ENCODE data around the gene DCN.

DNA sequence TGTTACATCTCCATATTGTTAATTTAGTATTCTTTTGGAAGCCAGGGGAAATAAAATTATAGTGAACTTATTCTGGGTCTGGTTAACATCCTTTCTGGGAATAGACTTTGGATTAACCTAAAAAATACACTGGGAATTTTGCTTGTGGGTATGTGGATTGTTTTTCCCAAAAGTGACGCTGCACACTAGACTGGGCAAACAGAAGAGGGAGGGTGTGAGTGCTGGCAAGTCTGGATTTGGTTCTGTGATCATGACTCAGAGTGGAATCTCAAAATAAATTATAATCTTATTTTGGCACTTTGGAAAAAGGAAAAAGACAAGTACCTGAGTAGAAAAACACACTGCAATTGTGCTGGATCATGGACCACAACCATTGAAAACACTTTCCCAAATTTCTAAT is 56.1 kb downstream of the DCN start:
- TF ChIP-seq, protein P1, sequence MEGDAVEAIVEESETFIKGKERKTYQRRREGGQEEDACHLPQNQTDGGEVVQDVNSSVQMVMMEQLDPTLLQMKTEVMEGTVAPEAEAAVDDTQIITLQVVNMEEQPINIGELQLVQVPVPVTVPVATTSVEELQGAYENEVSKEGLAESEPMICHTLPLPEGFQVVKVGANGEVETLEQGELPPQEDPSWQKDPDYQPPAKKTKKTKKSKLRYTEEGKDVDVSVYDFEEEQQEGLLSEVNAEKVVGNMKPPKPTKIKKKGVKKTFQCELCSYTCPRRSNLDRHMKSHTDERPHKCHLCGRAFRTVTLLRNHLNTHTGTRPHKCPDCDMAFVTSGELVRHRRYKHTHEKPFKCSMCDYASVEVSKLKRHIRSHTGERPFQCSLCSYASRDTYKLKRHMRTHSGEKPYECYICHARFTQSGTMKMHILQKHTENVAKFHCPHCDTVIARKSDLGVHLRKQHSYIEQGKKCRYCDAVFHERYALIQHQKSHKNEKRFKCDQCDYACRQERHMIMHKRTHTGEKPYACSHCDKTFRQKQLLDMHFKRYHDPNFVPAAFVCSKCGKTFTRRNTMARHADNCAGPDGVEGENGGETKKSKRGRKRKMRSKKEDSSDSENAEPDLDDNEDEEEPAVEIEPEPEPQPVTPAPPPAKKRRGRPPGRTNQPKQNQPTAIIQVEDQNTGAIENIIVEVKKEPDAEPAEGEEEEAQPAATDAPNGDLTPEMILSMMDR (conservative IDR thresholded peaks at IDR 0.05; ENCODE audit: low read length) = no peak
- no peak for TF ChIP-seq EZH2phosphoT487 (IDR thresholded peaks at IDR 0.05; ENCODE audit: borderline replicate concordance)

All from Loucy (cell line).